ENCODE data around the gene MUSTN1.

MUSTN1 gene

GRCh38 chr3:52870471-52870870, 35.7 kb upstream of the MUSTN1 start:
- no peak for DNase-seq (ENCODE audit: low read depth in 1 of 2, low spot score in 1 of 2)
- no peak for TF ChIP-seq JUND (IDR thresholded peaks at IDR 0.05; ENCODE audit: low read depth)
- in situ Hi-C loops (cut with HindIII; ENCODE audit: low pct_unique_long_range_greater_than_20kb, low sequenced_read_pairs): no loop called here

- DNase-seq (ENCODE audit: low read depth in 1 of 2, low spot score in 1 of 2): no peak
- in situ Hi-C loops (cut with HindIII; ENCODE audit: low pct_unique_long_range_greater_than_20kb, low sequenced_read_pairs): no loop called here
- no peak for TF ChIP-seq JUND (IDR thresholded peaks at IDR 0.05; ENCODE audit: low read depth)
These were observed 31.6 kb upstream of the MUSTN1 start for GRCh38 chr3:52866427-52866826.

- in situ Hi-C loops (cut with HindIII; ENCODE audit: low pct_unique_long_range_greater_than_20kb, low sequenced_read_pairs): no loop called here
- no peak for DNase-seq (ENCODE audit: low read depth in 1 of 2, low spot score in 1 of 2)
- no peak for TF ChIP-seq JUND (IDR thresholded peaks at IDR 0.05; ENCODE audit: low read depth)
These were observed 31.2 kb upstream of the MUSTN1 start for GRCh38 chr3:52865994-52866393.

DNA sequence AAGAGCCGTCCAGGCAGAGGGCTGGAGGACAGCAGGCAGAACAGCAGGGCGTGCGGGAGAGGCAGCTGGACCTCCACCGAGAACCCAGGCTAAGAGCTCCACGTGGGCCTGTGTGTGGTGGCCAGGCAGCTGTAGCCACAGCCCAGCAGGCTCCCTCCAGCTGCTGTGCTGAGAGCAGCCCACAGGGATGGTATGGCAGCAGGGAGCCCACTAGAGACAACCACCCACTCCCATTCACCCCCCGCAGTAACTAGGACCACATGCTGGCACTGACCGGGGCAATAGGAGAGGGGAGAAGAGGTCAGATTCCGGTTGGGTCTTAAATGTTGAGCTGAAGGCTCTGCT, 25.6 kb upstream of the MUSTN1 start:
- in situ Hi-C loops (cut with HindIII; ENCODE audit: low pct_unique_long_range_greater_than_20kb, low sequenced_read_pairs): no loop called here
- TF ChIP-seq JUND (IDR thresholded peaks at IDR 0.05; ENCODE audit: low read depth): no peak

DNA sequence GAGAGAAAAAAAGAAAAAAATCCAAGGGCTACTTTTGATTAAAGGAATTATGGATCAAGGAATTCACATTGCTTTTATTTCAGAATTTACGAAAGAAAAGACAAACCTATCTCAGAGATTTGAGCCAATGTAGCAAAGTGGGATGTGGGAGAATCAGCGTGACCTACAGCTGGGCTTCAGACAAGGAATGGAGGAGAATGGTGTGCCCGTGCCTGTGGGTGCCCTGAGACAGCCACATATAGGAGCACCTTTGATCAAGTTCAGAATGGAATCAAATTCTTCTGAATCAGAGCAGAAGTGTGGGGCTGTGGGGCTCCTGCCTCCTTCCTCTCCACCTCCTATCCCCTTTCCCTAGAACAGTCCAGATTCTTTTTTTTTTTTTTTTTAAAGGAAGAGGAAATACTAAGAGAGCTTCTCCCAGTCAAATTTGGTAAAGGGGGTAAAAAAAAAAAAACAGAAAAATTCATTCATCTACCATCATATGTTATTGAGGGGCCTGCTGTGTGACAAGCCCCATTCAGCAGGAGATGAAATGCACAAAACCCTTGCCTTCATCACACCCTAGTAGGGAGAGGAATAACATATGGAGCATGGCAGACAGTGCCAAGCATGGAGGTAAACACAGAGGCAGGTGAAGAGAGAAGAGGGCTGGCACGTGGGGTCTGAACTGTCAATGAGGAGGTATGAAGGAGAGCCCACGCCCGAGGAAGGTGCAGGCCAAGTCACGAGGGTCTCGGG, 25.0 kb upstream of the MUSTN1 start:
- in situ Hi-C loops (cut with HindIII; ENCODE audit: low pct_unique_long_range_greater_than_20kb, low sequenced_read_pairs): no loop called here
- no peak for TF ChIP-seq JUND (IDR thresholded peaks at IDR 0.05; ENCODE audit: low read depth)
- no peak for DNase-seq (ENCODE audit: low read depth in 1 of 2, low spot score in 1 of 2)

More for the DNA sequence above, 25.6 kb upstream of the MUSTN1 start:
- DNase-seq (ENCODE audit: low read depth in 1 of 2, low spot score in 1 of 2): no peak

GRCh38 chr3:52857864-52858263, 23.0 kb upstream of the MUSTN1 start:
- TF ChIP-seq JUND (IDR thresholded peaks at IDR 0.05; ENCODE audit: low read depth): no peak
- DNase-seq (ENCODE audit: low read depth in 1 of 2, low spot score in 1 of 2): no peak
- in situ Hi-C loops (cut with HindIII; ENCODE audit: low pct_unique_long_range_greater_than_20kb, low sequenced_read_pairs): no loop called here

DNA sequence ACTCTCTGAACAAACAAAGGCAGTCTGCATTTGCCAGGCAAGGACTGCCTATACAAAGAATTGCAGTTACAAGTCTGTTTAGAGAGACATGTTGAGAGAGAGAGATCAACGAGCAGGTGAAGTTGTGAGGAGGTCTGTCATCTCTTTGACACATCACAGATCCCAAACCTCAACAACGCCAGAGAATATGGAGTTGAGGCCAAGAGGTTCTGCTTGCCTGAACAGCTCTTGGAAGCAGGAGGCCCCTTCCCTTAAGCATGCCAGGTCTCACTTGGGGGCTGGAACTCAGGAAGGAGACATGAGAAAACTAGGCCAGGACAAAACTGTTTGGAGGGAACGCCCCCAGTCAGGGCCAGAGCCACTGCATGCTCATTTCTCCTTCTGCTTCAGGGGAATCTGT, 22.3 kb upstream of the MUSTN1 start:
- in situ Hi-C loops (cut with HindIII; ENCODE audit: low pct_unique_long_range_greater_than_20kb, low sequenced_read_pairs): no loop called here
- no peak for DNase-seq (ENCODE audit: low read depth in 1 of 2, low spot score in 1 of 2)
- TF ChIP-seq JUND (IDR thresholded peaks at IDR 0.05; ENCODE audit: low read depth): no peak

- DNase-seq (ENCODE audit: low read depth in 1 of 2, low spot score in 1 of 2): peak in 1 of 2 experiments; percentile 44
- TF ChIP-seq JUND (IDR thresholded peaks at IDR 0.05; ENCODE audit: low read depth): no peak
- in situ Hi-C loops (cut with HindIII; ENCODE audit: low pct_unique_long_range_greater_than_20kb, low sequenced_read_pairs): no loop called here
These were observed 21.8 kb upstream of the MUSTN1 start for GRCh38 chr3:52856666-52857065.

DNA sequence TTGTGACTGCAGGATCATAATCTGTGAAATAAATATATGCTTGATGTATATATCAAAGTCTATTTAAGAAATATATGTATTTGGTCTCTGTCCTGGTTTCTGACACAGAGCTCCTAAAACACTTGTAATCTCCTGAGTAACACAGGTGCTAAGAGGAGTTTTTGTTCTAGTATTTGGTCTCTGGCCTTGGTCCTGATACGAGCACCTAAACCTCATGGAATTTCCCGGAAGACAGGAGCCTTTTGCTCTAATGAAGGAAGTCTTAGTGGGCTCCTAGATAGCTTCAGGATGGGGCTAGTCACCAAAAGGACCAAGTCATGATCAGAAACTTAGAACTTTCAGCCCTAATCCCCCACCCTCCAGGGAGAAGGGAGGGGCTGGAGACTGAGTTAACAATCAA, 19.2 kb upstream of the MUSTN1 start:
- TF ChIP-seq JUND (IDR thresholded peaks at IDR 0.05; ENCODE audit: low read depth): no peak
- in situ Hi-C loops (cut with HindIII; ENCODE audit: low pct_unique_long_range_greater_than_20kb, low sequenced_read_pairs): no loop called here
- DNase-seq (ENCODE audit: low read depth in 1 of 2, low spot score in 1 of 2): peak in 1 of 2 experiments; percentile 40

GRCh38 chr3:52852419-52852818, 17.6 kb upstream of the MUSTN1 start:
- in situ Hi-C loops (cut with HindIII; ENCODE audit: low pct_unique_long_range_greater_than_20kb, low sequenced_read_pairs): no loop called here
- TF ChIP-seq JUND (IDR thresholded peaks at IDR 0.05; ENCODE audit: low read depth): no peak
- no peak for DNase-seq (ENCODE audit: low read depth in 1 of 2, low spot score in 1 of 2)

DNA sequence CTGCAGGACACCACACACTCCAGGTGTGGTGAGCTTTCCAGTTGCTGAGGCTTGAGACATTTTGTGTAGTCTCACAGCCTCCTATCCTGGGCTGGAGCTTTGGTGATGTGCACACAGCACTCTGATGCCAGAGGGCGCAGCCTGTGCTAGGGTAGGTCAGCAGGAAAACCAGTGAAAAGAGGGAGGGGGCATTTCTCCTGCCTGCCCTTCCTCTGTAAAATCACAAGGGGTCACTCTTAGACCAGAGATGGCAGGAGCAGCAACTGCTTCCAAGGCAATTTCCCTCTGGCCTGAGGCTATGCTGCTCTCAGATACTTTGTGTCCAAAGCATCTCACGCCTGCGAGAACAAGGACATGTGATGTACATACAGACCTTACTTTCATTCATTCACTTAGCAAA, 16.5 kb upstream of the MUSTN1 start:
- DNase-seq (ENCODE audit: low read depth in 1 of 2, low spot score in 1 of 2): peak; percentile 44 to 74
- in situ Hi-C loops (cut with HindIII; ENCODE audit: low pct_unique_long_range_greater_than_20kb, low sequenced_read_pairs): no loop called here
- TF ChIP-seq JUND (IDR thresholded peaks at IDR 0.05; ENCODE audit: low read depth): no peak

GRCh38 chr3:52849656-52850055, 14.8 kb upstream of the MUSTN1 start:
- no peak for TF ChIP-seq JUND (IDR thresholded peaks at IDR 0.05; ENCODE audit: low read depth)
- no peak for DNase-seq (ENCODE audit: low read depth in 1 of 2, low spot score in 1 of 2)
- in situ Hi-C loops (cut with HindIII; ENCODE audit: low pct_unique_long_range_greater_than_20kb, low sequenced_read_pairs): no loop called here

GRCh38 chr3:52848617-52849016, 13.8 kb upstream of the MUSTN1 start:
- no peak for TF ChIP-seq JUND (IDR thresholded peaks at IDR 0.05; ENCODE audit: low read depth)
- in situ Hi-C loops (cut with HindIII; ENCODE audit: low pct_unique_long_range_greater_than_20kb, low sequenced_read_pairs): no loop called here
- DNase-seq (ENCODE audit: low read depth in 1 of 2, low spot score in 1 of 2): no peak

DNA sequence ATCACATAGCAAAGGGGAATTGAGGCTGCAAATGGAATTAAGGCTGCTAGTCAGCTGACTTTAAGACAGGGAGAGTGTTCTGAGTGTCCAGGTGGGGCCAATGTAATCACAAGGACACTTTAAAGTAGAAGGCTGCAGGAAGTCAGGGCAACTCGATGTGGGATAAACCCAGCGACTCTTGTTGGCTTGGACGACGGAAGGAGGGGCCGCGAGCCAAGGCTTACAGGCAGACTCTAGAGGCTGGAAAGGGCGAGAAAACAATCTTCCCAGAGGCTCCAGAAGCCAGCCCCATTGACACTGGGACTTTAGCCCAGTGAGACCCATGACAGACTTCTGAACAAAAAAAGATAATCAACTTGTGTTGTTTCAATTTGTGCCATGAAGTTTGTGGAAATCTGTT, 12.9 kb upstream of the MUSTN1 start:
- no peak for TF ChIP-seq JUND (IDR thresholded peaks at IDR 0.05; ENCODE audit: low read depth)
- DNase-seq (ENCODE audit: low read depth in 1 of 2, low spot score in 1 of 2): no peak
- in situ Hi-C loops (cut with HindIII; ENCODE audit: low pct_unique_long_range_greater_than_20kb, low sequenced_read_pairs): no loop called here

Measured in T47D (cell line).